ENCODE results near the gene UBA1.

- TF ChIP-seq YY1 (IDR thresholded peaks at IDR 0.05; ENCODE audit: low read depth, low read length) (no peak), REST (IDR thresholded peaks at IDR 0.05; ENCODE audit: low read depth, low read length) (no peak), RCOR1 (conservative IDR thresholded peaks at IDR 0.05; ENCODE audit: low read depth, low read length) (no peak), HDAC6 (IDR thresholded peaks at IDR 0.05; ENCODE audit: unreplicated experiment) (no peak), ZNF274 (IDR thresholded peaks at IDR 0.05; ENCODE audit: insufficient read depth, insufficient read length) (no peak)
Observed at GRCh38 chrX:47235691-47236103, 42.1 kb downstream of the UBA1 start.

Data from GM12878 (cell line).